SU-DHL-6 (cell line): ENCODE results near the gene MANSC4.

Experiments
- EZH2phosphoT487 ChIP-seq: fragments of 200-600 bp; sonication (generic), shearing (Covaris generic); conservative IDR thresholded peaks from 2 replicates; pipeline ENCODE4 v1.6.1; 2018; ENCODE audit warnings: mild to moderate bottlenecking, antibody characterized with exemption, low read length, moderate library complexity, mixed read lengths
- TF ChIP-seq, protein P1 (sequence below): fragments of 200-600 bp; sonication (generic); IDR thresholded peaks from one replicate; pipeline ENCODE4 v1.5.1; 2017; ENCODE audit warnings: antibody characterized with exemption, mild to moderate bottlenecking, low read length, moderate library complexity; ENCODE audit not compliant: insufficient read depth, poor library complexity, severe bottlenecking

- TF ChIP-seq, protein P1, sequence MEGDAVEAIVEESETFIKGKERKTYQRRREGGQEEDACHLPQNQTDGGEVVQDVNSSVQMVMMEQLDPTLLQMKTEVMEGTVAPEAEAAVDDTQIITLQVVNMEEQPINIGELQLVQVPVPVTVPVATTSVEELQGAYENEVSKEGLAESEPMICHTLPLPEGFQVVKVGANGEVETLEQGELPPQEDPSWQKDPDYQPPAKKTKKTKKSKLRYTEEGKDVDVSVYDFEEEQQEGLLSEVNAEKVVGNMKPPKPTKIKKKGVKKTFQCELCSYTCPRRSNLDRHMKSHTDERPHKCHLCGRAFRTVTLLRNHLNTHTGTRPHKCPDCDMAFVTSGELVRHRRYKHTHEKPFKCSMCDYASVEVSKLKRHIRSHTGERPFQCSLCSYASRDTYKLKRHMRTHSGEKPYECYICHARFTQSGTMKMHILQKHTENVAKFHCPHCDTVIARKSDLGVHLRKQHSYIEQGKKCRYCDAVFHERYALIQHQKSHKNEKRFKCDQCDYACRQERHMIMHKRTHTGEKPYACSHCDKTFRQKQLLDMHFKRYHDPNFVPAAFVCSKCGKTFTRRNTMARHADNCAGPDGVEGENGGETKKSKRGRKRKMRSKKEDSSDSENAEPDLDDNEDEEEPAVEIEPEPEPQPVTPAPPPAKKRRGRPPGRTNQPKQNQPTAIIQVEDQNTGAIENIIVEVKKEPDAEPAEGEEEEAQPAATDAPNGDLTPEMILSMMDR = peak; percentile 43
- no peak for TF ChIP-seq EZH2phosphoT487
Measured at GRCh38 chr12:27821259-27821973, 41.4 kb upstream of the MANSC4 start.
